Pancreas (tissue), 10 donors: ENCODE data around the gene SFXN5. TPM values are rescaled to one million over a fixed set of nuclear protein-coding genes. Genes with fewer than 3 reads are reported as not detected.

Experiments
- ATAC-seq, 4 donors: fragments of 200-7000 bp; cut with Tn5 transposase; one replicate each; pipeline versions ENCODE4 v1.8.0 to v1.9.1; 2020; ENCODE audit warnings: mild to moderate bottlenecking in 4 of 4, moderate library complexity in 4 of 4
- DNase-seq, 6 donors: peaks; one replicate each; pipeline ENCODE4 v3.0.0-alpha.2; 2020
- FAIRE-seq: peaks from 2 replicates; lab custom pipeline; 2012; peaks lifted over from hg19 to GRCh38; lab: Jason Lieb, UNC
- H3K27ac ChIP-seq, 4 donors: fragments of 200-600 bp; sonication (generic); 1 replicate in 3 of 4; 2 replicates in 1 of 4; pipeline versions ENCODE4 v1.5.0 to v1.8.0; 2020
- H3K27me3 ChIP-seq, 4 donors: fragments of 200-600 bp; one replicate each; pipeline ENCODE4 v1.8.0; 2021
- H3K36me3 ChIP-seq, 3 donors: fragments of 200-600 bp; sonication (generic) in 1 of 3; one replicate each; pipeline versions ENCODE4 v1.5.0 to v1.8.0; 2020 to 2021
- H3K4me1 ChIP-seq, 3 donors: fragments of 200-600 bp; one replicate each; pipeline ENCODE4 v1.8.0; 2021
- H3K4me3 ChIP-seq, 4 donors: fragments of 200-600 bp; sonication (generic) in 2 of 4; one replicate each; pipeline versions ENCODE4 v1.5.0 to v1.8.0; 2020 to 2021
- H3K9me3 ChIP-seq, 4 donors: fragments of 200-600 bp; one replicate each; pipeline ENCODE4 v1.8.0; 2021
- CTCF ChIP-seq, 4 donors: fragments of 200-600 bp; sonication (generic) in 3 of 4; IDR thresholded peaks; one replicate each; pipeline versions ENCODE4 v1.5.0 to v1.8.0; 2021; ENCODE audit warnings: antibody characterized with exemption in 4 of 4
- WGBS, 2 donors: extraction: QIAGEN DNeasy Blood & Tissue Kit; methylation state at CpG; one replicate each; pipeline ENCODE4 v1.1.7; 2013; 5-methylcytosine and 5-hydroxymethylcytosine counted together
- intact Hi-C, 3 donors: fragments of 100-400 bp; cut with DNase I; formaldehyde crosslinking; loops; one replicate each; pipeline versions ENCODE4 v1.11.1 to v1.14.2; 2022
- polyA plus RNA-seq, 2 donors: library from polyadenylated mRNA; stranded (reverse); fragments of 200-250 nt; gene quantifications; one replicate each; pipeline ENCODE4 v1.2.3, GENCODE V29; 2013
- total RNA-seq, 6 donors: library from RNA; stranded (reverse); fragmentation: NEBNext Ultra II Directional in 4 of 6; extraction: Animal tissue kit (Norgen Biotek cat#: 25700) in 4 of 6; gene quantifications; one replicate each; pipeline versions ENCODE4 v1.2.1 to v1.2.4, GENCODE V29; 2021 to 2023
- donor health status: healthy with polysubstance abuse.
- donor health status: DM: no; HTN: no; CAD: no; lungs with moderate emphysema.
- donor health status: DM: no; HTN: no; CAD: no.
- donor health status: control.
- donor health status: control.
- donor health status: Bipolar disorder and iron deficiency.
- donor health status: DM: yes; HTN: yes; CAD: no.
- donor health status: DM: no; HTN: no; CAD: no.
- donor health status: DM: no; HTN: no; CAD: no.
- donor health status: DM: yes; HTN: yes; CAD: no.

Gene SFXN5
- total and polyA plus RNA-seq, 8 donors = 2.6 to 8.4 (median 5.4) TPM

GRCh38 chr2:73037947-73038585 lies 33.4 kb downstream of the SFXN5 start:
- Histone ChIP-seq H3K36me3 (no peaks in the 10 kb centered on the region), H3K4me1 (no peaks in the 10 kb centered on the region), H3K4me3 (no peak overlapping the region), H3K27ac (no peak overlapping the region), H3K27me3 (no peaks in the 10 kb centered on the region), H3K9me3 (no peaks in the 10 kb centered on the region)
- TF ChIP-seq CTCF (IDR thresholded peaks at IDR 0.05) = no peak
- 84 to 90% methylated on average over 6 of the region's 6 CpGs for WGBS, 2 donors
- FAIRE-seq (no peak), DNase-seq (no peak), ATAC-seq (no peak)
- intact Hi-C loops = no loop called here

DNA sequence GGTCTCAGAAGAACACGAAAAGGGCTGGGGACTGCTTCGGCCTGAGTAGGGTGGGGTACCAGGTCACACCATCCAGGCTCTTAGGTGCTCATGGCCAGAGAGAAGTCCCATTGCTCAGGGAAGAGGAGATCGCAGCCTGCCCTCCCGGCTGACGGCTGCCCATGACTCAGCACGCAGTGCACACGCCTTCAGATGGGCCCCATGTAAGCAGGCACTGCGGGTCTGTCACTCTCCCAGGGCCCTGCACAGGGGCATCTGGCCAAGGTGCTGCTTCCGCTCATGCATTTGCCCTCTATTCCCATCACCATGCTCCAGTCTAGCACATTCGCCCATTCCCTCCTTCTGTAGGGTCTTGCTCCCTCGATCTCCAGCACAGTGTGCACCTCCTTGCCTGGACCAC lies 34.7 kb downstream of the SFXN5 start:
- TF ChIP-seq CTCF (IDR thresholded peaks at IDR 0.05) = no peak
- DNase-seq (no peak), ATAC-seq (no peak), FAIRE-seq (no peak)
- Histone ChIP-seq H3K36me3 (no peaks in the 10 kb centered on the region), H3K27me3 (no peaks in the 10 kb centered on the region), H3K4me1 (peaks cover 0 to 10% (median 0%) of the 10 kb centered on the region in 3 donors), H3K9me3 (no peaks in the 10 kb centered on the region), H3K27ac (no peak overlapping the region), H3K4me3 (no peak overlapping the region)
- WGBS, 2 donors = 94% methylated on average over 11 of the region's 11 CpGs
- intact Hi-C loops = no loop called here

- H3K36me3 ChIP-seq = no peaks in the 10 kb centered on the region
- ATAC-seq (no peak), DNase-seq (no peak), FAIRE-seq (no peak)
- no peak overlapping the region for H3K27ac ChIP-seq
- no peak overlapping the region for H3K4me3 ChIP-seq
- intact Hi-C loops = no loop called here
- no peaks in the 10 kb centered on the region for H3K9me3 ChIP-seq
- peaks cover 0 to 10% (median 0%) of the 10 kb centered on the region in 3 donors for H3K4me1 ChIP-seq
- H3K27me3 ChIP-seq = no peaks in the 10 kb centered on the region
- 84 to 90% methylated on average over 6 of the region's 6 CpGs for WGBS, 2 donors
- no peak for TF ChIP-seq CTCF (IDR thresholded peaks at IDR 0.05)
Observed at GRCh38 chr2:73035899-73036711, 35.4 kb downstream of the SFXN5 start.

DNA sequence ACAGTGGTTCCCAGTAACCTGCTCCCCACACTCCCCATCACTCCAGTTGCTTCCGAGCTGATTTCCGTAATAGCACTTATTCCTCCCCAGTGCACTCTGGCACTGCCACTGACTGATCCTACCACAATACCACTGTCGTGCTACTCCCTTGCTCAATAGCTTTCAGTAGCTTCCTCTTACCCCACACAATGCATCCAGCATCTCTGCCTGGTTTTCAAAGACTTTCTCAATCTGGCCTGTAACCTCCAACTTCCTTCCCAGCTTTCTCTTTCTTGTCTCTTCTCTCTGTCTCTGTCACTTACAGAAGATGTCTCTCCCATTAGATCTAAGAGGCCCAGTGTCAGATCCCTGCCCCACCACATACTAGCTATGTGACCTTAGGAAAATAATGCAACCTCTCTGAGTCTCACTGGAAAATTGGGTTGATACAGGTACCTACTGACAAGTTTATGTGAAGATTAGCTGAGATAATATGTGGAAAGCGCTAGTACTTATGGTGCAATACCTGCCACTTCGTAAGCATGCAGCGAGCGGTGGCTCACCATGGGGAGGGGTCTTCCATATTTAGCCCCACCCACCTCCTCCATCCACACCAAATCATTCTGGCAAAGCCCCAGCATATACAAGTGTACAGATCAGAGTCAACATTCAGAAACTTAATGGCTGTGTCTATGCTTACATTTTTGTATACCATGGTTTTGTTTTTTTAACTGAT lies 36.7 kb downstream of the SFXN5 start:
- Histone ChIP-seq H3K27ac (no peak overlapping the region), H3K9me3 (no peaks in the 10 kb centered on the region), H3K27me3 (no peaks in the 10 kb centered on the region), H3K4me1 (peaks cover 0 to 10% (median 0%) of the 10 kb centered on the region in 3 donors), H3K4me3 (no peak overlapping the region), H3K36me3 (no peaks in the 10 kb centered on the region)
- ATAC-seq = peak in 2 of 4 donors; percentile 36 to 39
- no peak for FAIRE-seq
- intact Hi-C loops = no loop called here
- no peak for DNase-seq
- no peak for TF ChIP-seq CTCF (IDR thresholded peaks at IDR 0.05)
- 96 to 97% methylated on average over 7 of the region's 7 CpGs for WGBS, 2 donors
